IMR-90 (cell line): ENCODE measurements around the gene CDK8. TPM values are rescaled to one million over a fixed set of nuclear protein-coding genes. Genes with fewer than 3 reads are reported as not detected.

Source experiments
- ATAC-seq: fragments of 200-7000 bp; cut with Tn5 transposase; 2 replicates; pipeline ENCODE4 v1.9.1; 2020; ENCODE audit warnings: low read depth, mild to moderate bottlenecking, moderate library complexity
- BruUV-seq: library from RNA; stranded (reverse); fragments of 400-500 nt; replicated peaks from 2 replicates; lab custom pipeline; 2021; lab: Mats Ljungman, UMichigan
- CTCF ChIA-PET: fragments of 300-600 bp; formaldehyde crosslinking; extraction: SDS; loops from one replicate; lab custom pipeline; 2021; ENCODE audit warnings: antibody characterized with exemption; lab: Yijun Ruan, JAX
- POLR2A ChIA-PET: fragments of 300-600 bp; sonication (Branson Sonifier 250); formaldehyde crosslinking; loops from one replicate; lab custom pipeline; 2022; ENCODE audit warnings: antibody characterized with exemption; ENCODE audit not compliant: unreplicated experiment; lab: Charles Lee
- DNase-seq: peaks from one replicate; pipeline ENCODE4 v3.0.0; 2013
- H2AFZ ChIP-seq: replicated peaks from 2 replicates; pipeline ENCODE3; 2013; ENCODE audit warnings: low read length, mild to moderate bottlenecking; ENCODE audit not compliant: poor library complexity
- H2AK5ac ChIP-seq: 2 replicates; pipeline ENCODE4 v1.6.1; 2013; ENCODE audit warnings: low read depth, low read length, inconsistent platforms
- H2AK9ac ChIP-seq: replicated peaks from 2 replicates; pipeline ENCODE3; 2013; ENCODE audit warnings: mild to moderate bottlenecking, low read depth, low read length, moderate library complexity; ENCODE audit not compliant: poor library complexity
- H2BK120ac ChIP-seq: 2 replicates; pipeline ENCODE4 v1.6.1; 2013; ENCODE audit warnings: low read depth, low read length, inconsistent platforms
- H2BK15ac ChIP-seq: 3 replicates; pipeline ENCODE4 v1.6.1; 2013; ENCODE audit warnings: low read depth, low read length, inconsistent platforms
- H2BK20ac ChIP-seq: 2 replicates; pipeline ENCODE4 v1.6.1; 2013; ENCODE audit warnings: low read depth, mild to moderate bottlenecking, inconsistent platforms, low read length, moderate library complexity
- H2BK5ac ChIP-seq: 2 replicates; pipeline ENCODE4 v1.6.1; 2013; ENCODE audit warnings: mild to moderate bottlenecking, low read depth, low read length, inconsistent platforms; ENCODE audit not compliant: poor library complexity, severe bottlenecking
- H3K14ac ChIP-seq: replicated peaks from 2 replicates; pipeline ENCODE4 v1.6.1; 2013; ENCODE audit warnings: low read depth, low read length, inconsistent platforms
- H3K18ac ChIP-seq: 2 replicates; pipeline ENCODE4 v1.6.1; 2013; ENCODE audit warnings: low read depth, low read length, control low read depth
- H3K23ac ChIP-seq: 2 replicates; pipeline ENCODE4 v1.6.1; 2013; ENCODE audit warnings: low read depth, low read length, inconsistent platforms
- H3K27ac ChIP-seq: 2 replicates; pipeline ENCODE4 v1.5.1; 2013; ENCODE audit warnings: mild to moderate bottlenecking, control low read depth, low read length; ENCODE audit not compliant: insufficient read depth
- H3K27me3 ChIP-seq: 2 replicates; pipeline ENCODE4 v1.6.1; 2013; ENCODE audit warnings: low read length; ENCODE audit not compliant: control insufficient read depth, insufficient read depth
- H3K36me3 ChIP-seq: 2 replicates; pipeline ENCODE4 v1.6.1; 2013; ENCODE audit warnings: low read length, mixed read lengths; ENCODE audit not compliant: control insufficient read depth, insufficient read depth
- H3K4ac ChIP-seq: 2 replicates; pipeline ENCODE4 v1.6.1; 2013; ENCODE audit warnings: low read depth, low read length, inconsistent platforms
- H3K4me1 ChIP-seq: 2 replicates; pipeline ENCODE4 v1.6.1; 2013; ENCODE audit warnings: low read length, mixed read lengths; ENCODE audit not compliant: control insufficient read depth, insufficient read depth
- H3K4me2 ChIP-seq: 2 replicates; pipeline ENCODE4 v1.6.1; 2013; ENCODE audit warnings: low read depth, mild to moderate bottlenecking, control low read depth, low read length, moderate library complexity
- H3K4me3 ChIP-seq: 2 replicates; pipeline ENCODE4 v1.5.1; 2013; ENCODE audit warnings: low read depth, mild to moderate bottlenecking, control low read depth, low read length, moderate library complexity; ENCODE audit not compliant: insufficient read depth
- H3K56ac ChIP-seq: 2 replicates; pipeline ENCODE4 v1.6.1; 2013; ENCODE audit warnings: low read length, inconsistent platforms; ENCODE audit not compliant: insufficient read depth; ENCODE audit errors: extremely low read depth
- H3K79me1 ChIP-seq, 2 experiments: 2 replicates each; pipeline ENCODE4 v1.6.1; 2013; ENCODE audit warnings: low read length in 2 of 2, inconsistent platforms in 1 of 2, low read depth in 1 of 2
- H3K9ac ChIP-seq: 2 replicates; pipeline ENCODE4 v1.6.1; 2013; ENCODE audit warnings: low read depth, low read length, control low read depth
- H3K9me1 ChIP-seq: 2 replicates; pipeline ENCODE4 v1.6.1; 2013; ENCODE audit warnings: low read length, inconsistent platforms; ENCODE audit not compliant: insufficient read depth
- H3K9me3 ChIP-seq: 2 replicates; pipeline ENCODE4 v1.6.1; 2013; ENCODE audit warnings: low read length; ENCODE audit not compliant: control insufficient read depth, insufficient read depth
- H4K20me1 ChIP-seq: 2 replicates; pipeline ENCODE4 v1.6.1; 2013; ENCODE audit warnings: low read length, inconsistent platforms; ENCODE audit not compliant: insufficient read depth
- H4K5ac ChIP-seq: 2 replicates; pipeline ENCODE4 v1.6.1; 2013; ENCODE audit warnings: mild to moderate bottlenecking, low read depth, low read length, control low read depth
- H4K8ac ChIP-seq, 2 experiments: 2 replicates each; pipeline ENCODE4 v1.6.1; 2013; ENCODE audit warnings: low read depth in 2 of 2, low read length in 2 of 2, control low read depth in 1 of 2, inconsistent platforms in 1 of 2
- H4K91ac ChIP-seq: 2 replicates; pipeline ENCODE4 v1.6.1; 2013; ENCODE audit warnings: low read depth, low read length, inconsistent platforms; ENCODE audit not compliant: insufficient read depth
- CHD1 ChIP-seq: IDR thresholded peaks from 2 replicates; pipeline ENCODE4 v1.6.1; 2012; ENCODE audit warnings: low read depth, low read length, improper control_type of control experiment
- WGBS, 2 experiments: methylation state at CpG; one replicate each; pipeline versions ENCODE4 v1.1.5 to v1.1.7; 2013; ENCODE audit warnings: missing lambda C conversion rate in 2 of 2; ENCODE audit not compliant: insufficient read length in 1 of 2; ENCODE audit errors: extremely low coverage in 2 of 2; 5-methylcytosine and 5-hydroxymethylcytosine counted together
- dilution Hi-C: fragments of 300-500 bp; cut with HindIII; formaldehyde crosslinking; loops from one replicate; pipeline ENCODE4 v1.14.3; 2018; ENCODE audit warnings: low sequenced_read_pairs; ENCODE audit not compliant: unreplicated experiment
- in situ Hi-C: fragments of 300-500 bp; cut with MboI; formaldehyde crosslinking; loops from 3 replicates; pipeline ENCODE4 v1.14.3; 2019; ENCODE audit warnings: low sequenced_read_pairs, inconsistent platforms, mixed read lengths
- intact Hi-C: fragments of 100-400 bp; cut with micrococcal nuclease; formaldehyde crosslinking; loops from 2 replicates; pipeline ENCODE4 v1.10.0; 2022
- polyA plus RNA-seq, 3 experiments: library from polyadenylated mRNA; depleted of rRNA; stranded (reverse); fragments of >200 nt; gene quantifications; 2 replicates each; pipeline ENCODE4 v1.2.3, GENCODE V29; 2012; ENCODE audit warnings: low replicate concordance in 1 of 3
- total RNA-seq: library from RNA; depleted of rRNA; stranded (reverse); fragments of >200 nt; gene quantifications from 2 replicates; pipeline ENCODE4 v1.2.3, GENCODE V29; 2012
- TF ChIP-seq, protein P1 (sequence below): fragments of 150-350 bp; IDR thresholded peaks from 2 replicates; pipeline ENCODE4 v1.6.1; 2017; ENCODE audit warnings: mild to moderate bottlenecking, antibody characterized with exemption, low read length, low read depth

CDK8 gene
- total and polyA plus RNA-seq, 2 of the 4 experiments (the other 2 are of a cell fraction) = 15.4 to 19.0 TPM

GRCh38 chr13:26445092-26445491, 191.2 kb downstream of the CDK8 start:
- no peak overlapping the region for H3K4me2 ChIP-seq
- CTCF ChIA-PET = no interaction called here
- H2BK120ac ChIP-seq = no peak overlapping the region
- no peak overlapping the region for H3K23ac ChIP-seq
- POLR2A ChIA-PET = no interaction called here
- ATAC-seq (no peak), DNase-seq (no peak)
- H3K9me3 ChIP-seq = peaks cover 9% of the 10 kb centered on the region
- no peak overlapping the region for H2BK15ac ChIP-seq
- no peaks in the 10 kb centered on the region for H4K20me1 ChIP-seq
- no peak overlapping the region for H2AFZ ChIP-seq
- BruUV-seq = no TSS peak
- H2BK5ac ChIP-seq = no peak overlapping the region
- peaks cover 6% of the 10 kb centered on the region for H3K4me1 ChIP-seq
- no peak overlapping the region for H2BK20ac ChIP-seq
- no CpG with 5 or more reads among the region's 3 CpGs for WGBS, 2 experiments
- dilution Hi-C loops = no loop called here
- no peak overlapping the region for H3K4me3 ChIP-seq
- H3K27ac ChIP-seq = no peak overlapping the region
- peaks cover 4% of the 10 kb centered on the region; the same call in 1 of the 2 replicates for H3K27me3 ChIP-seq
- no peak overlapping the region for H3K14ac ChIP-seq
- H4K8ac ChIP-seq = no peak overlapping the region
- H3K36me3 ChIP-seq = no peaks in the 10 kb centered on the region
- H4K91ac ChIP-seq = no peak overlapping the region
- no peak overlapping the region for H3K4ac ChIP-seq
- no peak overlapping the region for H3K56ac ChIP-seq
- no peaks in the 10 kb centered on the region for H3K79me1 ChIP-seq
- no peak overlapping the region for H2AK5ac ChIP-seq
- no peak overlapping the region for H4K5ac ChIP-seq
- no peak overlapping the region for H3K18ac ChIP-seq
- TF ChIP-seq, protein P1, sequence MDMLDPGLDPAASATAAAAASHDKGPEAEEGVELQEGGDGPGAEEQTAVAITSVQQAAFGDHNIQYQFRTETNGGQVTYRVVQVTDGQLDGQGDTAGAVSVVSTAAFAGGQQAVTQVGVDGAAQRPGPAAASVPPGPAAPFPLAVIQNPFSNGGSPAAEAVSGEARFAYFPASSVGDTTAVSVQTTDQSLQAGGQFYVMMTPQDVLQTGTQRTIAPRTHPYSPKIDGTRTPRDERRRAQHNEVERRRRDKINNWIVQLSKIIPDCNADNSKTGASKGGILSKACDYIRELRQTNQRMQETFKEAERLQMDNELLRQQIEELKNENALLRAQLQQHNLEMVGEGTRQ = no peak
- no peak for TF ChIP-seq CHD1
- intact Hi-C loops = no loop called here
- no peak overlapping the region for H3K9ac ChIP-seq
- no peaks in the 10 kb centered on the region for H3K9me1 ChIP-seq
- in situ Hi-C loops = no loop called here
- H2AK9ac ChIP-seq = no peak overlapping the region
